Esophagus mucosa (tissue), 1 donor: ENCODE data around the gene PMP22. TPM values are rescaled to one million over a fixed set of nuclear protein-coding genes. Genes with fewer than 3 reads are reported as not detected.
"Not testable (repeated sequence)": the region's sequence is repeated elsewhere in the genome, so short reads cannot be mapped to it uniquely, and the experiment has no call there.

Source experiments
- ATAC-seq: fragments of 200-7000 bp; cut with Tn5 transposase; one replicate; pipeline ENCODE4 v1.9.1; 2020
- total RNA-seq: library from RNA; stranded (reverse); gene quantifications from one replicate; pipeline ENCODE4 v1.2.4, GENCODE V29; 2023
- donor health status: DM: yes; HTN: yes; CAD: no.

Gene PMP22
- total RNA-seq, 1 donor from 2014 or later: 6.3 TPM

DNA sequence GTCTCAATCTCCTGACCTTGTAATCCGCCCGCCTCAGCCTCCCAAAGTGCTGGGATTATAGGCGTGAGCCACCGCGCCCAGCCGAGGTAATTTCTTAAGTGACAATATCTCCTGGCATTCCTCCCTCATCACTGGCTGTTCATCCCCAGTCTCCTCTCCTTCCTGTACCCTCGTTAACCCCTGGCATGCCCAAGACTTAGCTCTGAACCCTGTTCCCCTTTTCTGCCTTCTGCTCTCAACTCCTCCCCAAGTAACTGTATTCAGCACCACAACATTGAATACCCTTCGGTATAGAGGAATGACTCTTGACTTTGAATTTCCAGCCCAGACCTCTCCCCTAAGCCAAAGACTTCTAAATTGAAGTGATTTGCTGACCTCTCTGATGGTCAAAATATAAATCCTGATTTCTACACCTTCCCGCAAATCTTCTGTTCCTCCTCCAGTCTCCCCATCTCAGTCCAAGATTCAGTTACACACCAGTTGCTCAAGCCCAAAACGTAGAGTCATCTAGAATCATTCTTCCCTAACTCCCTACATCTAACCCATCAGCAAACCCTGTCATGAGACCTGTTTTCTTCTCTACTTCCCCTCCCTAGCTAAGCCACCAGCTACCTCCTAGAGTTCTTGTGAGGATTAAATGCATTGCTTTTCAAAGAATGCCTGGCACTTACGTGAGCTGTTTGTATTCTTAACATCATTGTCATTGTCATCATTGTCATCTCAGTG, 14.8 kb downstream of the PMP22 start:
- no peak for ATAC-seq

DNA sequence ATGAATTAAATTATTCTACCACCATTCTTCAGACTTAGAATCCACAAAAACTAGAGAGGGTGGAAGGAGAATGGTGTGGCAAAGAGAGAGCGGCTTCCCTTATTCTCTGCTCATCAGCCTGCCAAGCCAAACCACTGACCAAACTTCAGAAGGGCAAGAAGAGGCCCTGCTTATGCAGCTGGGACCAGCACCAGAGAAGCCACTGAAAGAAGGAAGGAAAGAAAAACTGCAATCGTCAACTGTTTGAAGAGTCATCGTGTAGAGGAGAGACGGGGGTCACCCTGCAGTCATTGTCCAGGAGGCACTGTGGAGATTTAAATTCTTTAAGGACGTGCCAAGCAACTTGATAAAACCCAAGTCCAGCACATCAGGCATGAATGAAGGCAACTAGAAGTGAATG, 15.6 kb downstream of the PMP22 start:
- no peak for ATAC-seq

GRCh38 chr17:15247891-15248529, 17.1 kb downstream of the PMP22 start:
- ATAC-seq: no peak

DNA sequence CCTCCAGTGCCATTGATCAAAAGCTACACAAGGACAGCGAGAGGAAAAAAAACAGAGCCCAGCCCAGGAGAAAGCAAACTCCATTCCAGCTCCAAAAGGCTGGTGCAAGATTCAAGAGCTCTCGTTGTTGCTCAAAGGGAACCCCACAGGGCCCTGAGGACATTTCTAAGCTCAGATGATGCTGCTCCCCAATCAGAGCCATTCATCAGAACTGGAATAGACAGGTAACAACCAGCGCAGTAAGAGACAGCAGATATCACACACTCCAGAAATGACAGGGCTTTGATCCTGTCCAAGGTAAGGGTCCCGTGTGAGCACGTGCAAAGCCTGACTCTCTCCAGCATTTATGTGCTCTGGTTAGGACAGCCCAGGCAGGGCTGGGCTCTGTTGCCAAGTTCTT, 20.1 kb downstream of the PMP22 start:
- peak; percentile 13 for ATAC-seq

DNA sequence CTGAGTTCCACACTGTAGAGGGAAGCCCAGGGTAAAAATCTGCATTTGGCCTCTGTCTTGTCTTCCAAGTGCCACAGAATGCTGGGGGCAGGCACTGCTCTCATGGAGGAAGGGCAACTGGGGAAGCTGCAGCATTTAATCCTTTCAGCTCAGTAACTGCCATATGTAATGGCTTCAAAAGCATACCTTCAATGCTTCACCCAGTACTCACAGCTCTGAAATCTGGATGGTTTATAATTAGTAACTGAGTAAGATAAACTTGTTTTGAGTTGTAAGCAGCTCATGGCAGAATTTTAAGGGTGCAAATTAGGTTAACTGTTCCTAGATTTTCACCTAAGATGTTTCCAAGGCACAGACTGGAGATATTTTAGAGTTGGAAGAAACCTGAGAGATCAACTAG, 24.5 kb downstream of the PMP22 start:
- no peak for ATAC-seq

- no peak for ATAC-seq
These were observed 25.6 kb downstream of the PMP22 start for GRCh38 chr17:15239491-15239890.

- no peak for ATAC-seq
These were observed 26.3 kb downstream of the PMP22 start for GRCh38 chr17:15238676-15239422.

GRCh38 chr17:15238057-15238456, 27.1 kb downstream of the PMP22 start:
- ATAC-seq: no peak

GRCh38 chr17:15237106-15237425, 28.1 kb downstream of the PMP22 start:
- ATAC-seq: no peak

- no peak for ATAC-seq
These were observed 28.6 kb downstream of the PMP22 start for GRCh38 chr17:15236281-15237105.

GRCh38 chr17:15233971-15234370, 31.2 kb downstream of the PMP22 start:
- no peak for ATAC-seq

GRCh38 chr17:15233022-15233805, 31.9 kb downstream of the PMP22 start:
- ATAC-seq: peak; percentile 39

DNA sequence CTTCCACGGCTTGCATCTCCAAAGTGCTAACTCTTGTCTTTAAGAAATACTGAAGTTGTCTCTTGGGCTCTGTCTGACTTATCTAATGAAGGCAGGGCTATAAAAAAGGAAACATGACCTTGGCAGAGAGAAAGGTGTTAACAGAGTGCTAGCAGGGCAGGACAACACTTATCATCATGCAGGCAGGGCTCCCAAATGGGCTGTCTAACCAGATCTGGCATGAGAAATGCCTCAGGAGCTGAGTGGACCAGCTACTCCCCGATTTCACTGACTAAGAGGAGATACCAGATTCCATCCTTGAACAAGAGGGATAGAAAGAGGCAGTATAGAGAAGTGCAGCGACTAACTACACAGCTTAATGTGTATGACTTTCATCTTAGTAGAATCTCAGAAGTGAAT, 32.6 kb downstream of the PMP22 start:
- no peak for ATAC-seq

DNA sequence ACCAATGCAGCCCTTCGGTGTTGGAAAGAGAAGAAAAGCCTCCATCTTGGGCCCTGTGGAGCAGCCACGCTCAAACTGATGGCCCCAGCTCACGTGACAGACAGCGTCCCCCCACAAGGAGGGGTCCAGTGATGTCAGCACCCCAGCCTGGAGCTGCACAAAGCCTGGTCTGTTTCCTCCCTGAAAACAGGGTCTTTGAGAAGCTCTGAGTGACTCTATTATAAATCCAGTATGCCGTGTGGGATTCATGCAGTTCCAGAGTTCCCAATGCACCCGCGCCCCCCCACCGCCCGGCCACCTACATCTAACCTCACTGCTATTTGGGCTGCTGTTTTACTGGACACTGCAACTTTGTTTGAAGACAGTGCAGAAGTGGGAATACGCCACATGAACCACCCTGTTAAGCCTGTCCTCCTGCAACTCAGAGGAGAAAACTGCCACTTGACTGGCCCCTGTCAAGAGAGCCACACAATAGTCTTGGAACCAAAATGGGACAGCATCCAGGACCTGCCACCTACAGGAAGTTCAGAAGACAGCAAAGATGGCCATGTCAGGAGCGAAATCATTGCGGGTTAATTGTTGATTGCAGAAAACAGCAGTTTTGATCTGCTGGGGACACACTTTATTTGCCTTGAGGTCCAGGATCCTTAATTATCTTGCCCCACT, 33.1 kb downstream of the PMP22 start:
- no peak for ATAC-seq

GRCh38 chr17:15230866-15231265, 34.3 kb downstream of the PMP22 start:
- ATAC-seq: no peak

DNA sequence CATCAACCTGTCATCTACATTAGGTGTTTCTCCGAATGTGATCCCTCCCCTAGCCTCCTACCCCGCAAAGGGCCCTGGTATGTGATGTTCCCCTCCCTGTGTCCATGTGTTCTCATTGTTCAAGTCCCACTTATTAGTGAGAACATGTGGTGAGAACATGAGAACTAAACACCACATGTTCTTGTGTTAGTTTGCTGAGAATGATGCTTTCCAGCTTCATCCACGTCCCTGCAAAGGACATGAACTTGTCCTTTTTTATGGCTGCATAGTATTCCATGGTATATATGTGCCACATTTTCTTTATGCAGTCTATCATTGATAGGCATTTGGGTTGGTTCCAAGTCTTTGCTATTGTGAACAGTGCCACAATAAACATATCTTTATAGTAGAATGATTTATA, 43.3 kb downstream of the PMP22 start:
- not testable (repeated sequence) for ATAC-seq

DNA sequence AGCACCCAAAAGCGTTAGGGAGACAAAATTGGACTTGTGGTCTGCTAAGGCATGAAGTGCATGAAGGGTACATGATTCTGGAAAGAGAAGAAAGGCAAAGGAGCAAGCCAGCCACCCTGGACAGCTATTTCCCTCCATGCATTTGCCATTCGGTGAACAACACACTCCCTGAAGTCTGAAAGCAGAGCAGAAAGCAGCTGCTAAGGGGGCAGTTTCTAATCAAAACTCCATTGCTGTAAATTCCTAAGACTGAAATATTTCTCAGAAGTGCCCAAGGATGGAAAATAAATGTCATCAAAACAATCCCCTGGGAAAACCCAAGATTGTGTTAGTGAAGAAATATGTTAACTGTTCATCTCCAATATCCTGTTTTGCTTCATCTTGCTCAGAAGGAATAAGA, 44.3 kb downstream of the PMP22 start:
- no peak for ATAC-seq

DNA sequence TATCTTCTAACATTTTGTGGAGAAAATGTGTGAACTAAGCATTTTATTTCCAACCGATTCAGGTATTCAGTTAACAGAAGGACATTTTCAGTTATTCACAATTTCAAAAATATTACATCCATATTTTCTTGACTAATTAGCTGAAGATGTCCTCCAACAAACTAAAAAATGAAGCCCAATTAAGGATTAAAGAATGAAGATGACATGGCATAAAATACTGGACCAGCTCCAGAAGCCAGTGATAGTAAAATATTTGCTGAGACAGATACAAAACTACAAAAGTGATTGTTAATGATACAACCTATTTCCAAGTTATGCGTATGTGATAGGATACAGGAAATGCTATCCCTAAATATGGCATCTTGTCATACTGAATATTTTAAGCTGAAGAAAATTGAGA, 48.6 kb downstream of the PMP22 start:
- no peak for ATAC-seq

DNA sequence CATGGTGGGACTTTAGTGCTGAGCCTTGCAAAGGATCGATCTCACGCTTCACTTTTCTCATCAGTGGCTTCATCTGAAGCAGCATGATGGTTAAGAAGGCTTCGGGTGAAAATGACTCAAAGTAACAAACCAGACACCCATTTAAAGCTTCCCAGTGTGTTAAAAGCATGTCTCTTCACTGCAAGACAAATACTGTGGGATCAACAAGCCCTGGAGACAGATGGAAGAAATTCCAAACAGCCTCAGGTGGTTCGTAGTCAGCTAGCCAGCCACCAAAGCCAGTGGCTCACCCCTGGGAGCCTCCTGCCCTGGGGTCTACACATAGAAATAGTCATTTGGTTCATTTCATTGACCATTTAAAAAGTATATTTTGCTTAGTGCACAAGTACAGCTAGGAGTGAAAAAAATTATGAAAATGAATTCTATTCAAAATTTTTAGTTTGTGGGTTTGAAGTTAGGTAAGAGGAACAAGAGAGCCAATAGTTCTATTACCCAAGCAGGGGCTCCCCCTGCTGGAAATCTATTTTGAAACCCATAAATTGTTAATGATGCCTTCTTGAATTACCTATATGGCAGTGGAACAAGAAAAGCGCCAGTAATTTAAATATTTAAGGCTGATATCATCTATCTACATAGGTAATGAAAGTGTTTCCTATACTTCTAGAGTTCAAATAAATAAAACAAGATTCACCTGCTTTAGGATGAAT, 51.6 kb downstream of the PMP22 start:
- ATAC-seq: no peak

- ATAC-seq: no peak
These were observed 54.9 kb downstream of the PMP22 start for GRCh38 chr17:15210247-15210646.

- not testable (repeated sequence) for ATAC-seq
These were observed 62.1 kb downstream of the PMP22 start for GRCh38 chr17:15203062-15203461.
